VCaP (cell line): ENCODE data around the gene ALOX5AP.

Source experiments
- H3K27ac ChIP-seq: fragments of 450-650 bp; 2 replicates; pipeline ENCODE4 v1.5.1; 2017
- CTCF ChIP-seq: fragments of 450-650 bp; conservative IDR thresholded peaks from 2 replicates; pipeline ENCODE4 v1.5.1; 2017; ENCODE audit warnings: mild to moderate bottlenecking, moderate library complexity

ALOX5AP gene

GRCh38 chr13:30774214-30774730 is 38.9 kb downstream of the ALOX5AP start:
- no peak for TF ChIP-seq CTCF
- no peak overlapping the region for H3K27ac ChIP-seq

GRCh38 chr13:30776661-30777060 is 41.3 kb downstream of the ALOX5AP start:
- no peak overlapping the region for H3K27ac ChIP-seq
- no peak for TF ChIP-seq CTCF

- no peak overlapping the region for H3K27ac ChIP-seq
- TF ChIP-seq CTCF = no peak
Measured at GRCh38 chr13:30779016-30779415, 43.7 kb downstream of the ALOX5AP start.

- TF ChIP-seq CTCF = no peak
- H3K27ac ChIP-seq = no peak overlapping the region
Measured at GRCh38 chr13:30779608-30780007, 44.3 kb downstream of the ALOX5AP start.

GRCh38 chr13:30780338-30780981 is 45.1 kb downstream of the ALOX5AP start:
- H3K27ac ChIP-seq = no peak overlapping the region
- no peak for TF ChIP-seq CTCF

GRCh38 chr13:30785191-30785850 is 50.0 kb downstream of the ALOX5AP start:
- TF ChIP-seq CTCF = no peak
- H3K27ac ChIP-seq = no peak overlapping the region

GRCh38 chr13:30786648-30787047 is 51.3 kb downstream of the ALOX5AP start:
- no peak overlapping the region for H3K27ac ChIP-seq
- TF ChIP-seq CTCF = no peak
